ENCODE measurements around the gene HPSE2.

HPSE2 gene

GRCh38 chr10:99224766-99225165, 10.9 kb downstream of the HPSE2 start:
- no peak for DNase-seq (ENCODE audit: low read depth, low spot score)
- Histone ChIP-seq H3K36me3 (ENCODE audit: insufficient read depth, insufficient read length, low read length) (no peaks in the 10 kb centered on the region), H3K9me3 (ENCODE audit: insufficient read depth, low read length) (no peaks in the 10 kb centered on the region), H3K4me3 (ENCODE audit: insufficient read length, low read depth) (no peak overlapping the region), H3K4me1 (ENCODE audit: insufficient read depth, insufficient read length) (no peaks in the 10 kb centered on the region), H3K9ac (ENCODE audit: insufficient read length, low read depth) (no peak overlapping the region), H3K27me3 (ENCODE audit: insufficient read depth, insufficient read length) (peaks cover 11% of the 10 kb centered on the region)
- TF ChIP-seq SUZ12 (IDR thresholded peaks at IDR 0.05; ENCODE audit: extremely low read depth, insufficient read depth, insufficient read length) = no peak
- no peak for TF ChIP-seq ZNF274 (IDR thresholded peaks at IDR 0.05; ENCODE audit: low read depth, low read length)
- TF ChIP-seq YY1 (IDR thresholded peaks at IDR 0.05; ENCODE audit: insufficient read depth, insufficient read length) = no peak

- Histone ChIP-seq H3K9me3 (ENCODE audit: insufficient read depth, low read length) (no peaks in the 10 kb centered on the region), H3K9ac (ENCODE audit: insufficient read length, low read depth) (no peak overlapping the region), H3K4me1 (ENCODE audit: insufficient read depth, insufficient read length) (no peaks in the 10 kb centered on the region), H3K4me3 (ENCODE audit: insufficient read length, low read depth) (no peak overlapping the region), H3K36me3 (ENCODE audit: insufficient read depth, insufficient read length, low read length) (no peaks in the 10 kb centered on the region), H3K27me3 (ENCODE audit: insufficient read depth, insufficient read length) (no peaks in the 10 kb centered on the region)
- TF ChIP-seq SUZ12 (IDR thresholded peaks at IDR 0.05; ENCODE audit: extremely low read depth, insufficient read depth, insufficient read length) = no peak
- no peak for TF ChIP-seq ZNF274 (IDR thresholded peaks at IDR 0.05; ENCODE audit: low read depth, low read length)
- TF ChIP-seq YY1 (IDR thresholded peaks at IDR 0.05; ENCODE audit: insufficient read depth, insufficient read length) = no peak
- no peak for DNase-seq (ENCODE audit: low read depth, low spot score)
These were observed 28.3 kb downstream of the HPSE2 start for GRCh38 chr10:99207340-99207739.

DNA sequence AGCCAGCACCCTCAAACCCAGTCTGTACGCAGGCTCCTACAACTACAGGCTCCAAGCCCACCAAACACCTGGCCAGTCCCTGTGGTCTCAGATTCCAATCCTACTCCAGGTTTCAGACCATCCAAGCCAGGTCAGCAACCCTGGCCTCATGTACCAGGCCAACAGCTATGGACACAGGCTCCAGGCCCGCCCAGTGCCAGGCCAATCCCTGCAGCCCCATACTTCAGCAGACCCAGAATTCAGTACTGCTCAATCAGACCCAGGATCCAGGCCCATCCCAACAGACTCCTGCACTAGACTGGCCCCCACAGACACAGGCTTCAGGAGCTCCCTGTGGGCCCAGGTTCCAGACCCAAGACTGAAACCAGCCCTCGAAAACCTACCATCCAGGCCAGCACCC, 32.3 kb downstream of the HPSE2 start:
- no peak overlapping the region for H3K9ac ChIP-seq (ENCODE audit: insufficient read length, low read depth)
- no peak overlapping the region for H3K4me3 ChIP-seq (ENCODE audit: insufficient read length, low read depth)
- TF ChIP-seq YY1 (IDR thresholded peaks at IDR 0.05; ENCODE audit: insufficient read depth, insufficient read length) (no peak), ZNF274 (IDR thresholded peaks at IDR 0.05; ENCODE audit: low read depth, low read length) (no peak), SUZ12 (IDR thresholded peaks at IDR 0.05; ENCODE audit: extremely low read depth, insufficient read depth, insufficient read length) (no peak)
- H3K4me1 ChIP-seq (ENCODE audit: insufficient read depth, insufficient read length) = no peaks in the 10 kb centered on the region
- no peaks in the 10 kb centered on the region for H3K27me3 ChIP-seq (ENCODE audit: insufficient read depth, insufficient read length)
- no peak for DNase-seq (ENCODE audit: low read depth, low spot score)
- H3K36me3 ChIP-seq (ENCODE audit: insufficient read depth, insufficient read length, low read length) = no peaks in the 10 kb centered on the region
- H3K9me3 ChIP-seq (ENCODE audit: insufficient read depth, low read length) = no peaks in the 10 kb centered on the region

- no peaks in the 10 kb centered on the region for H3K9me3 ChIP-seq (ENCODE audit: insufficient read depth, low read length)
- no peaks in the 10 kb centered on the region for H3K27me3 ChIP-seq (ENCODE audit: insufficient read depth, insufficient read length)
- no peaks in the 10 kb centered on the region for H3K4me1 ChIP-seq (ENCODE audit: insufficient read depth, insufficient read length)
- no peak for DNase-seq (ENCODE audit: low read depth, low spot score)
- no peak overlapping the region for H3K4me3 ChIP-seq (ENCODE audit: insufficient read length, low read depth)
- H3K9ac ChIP-seq (ENCODE audit: insufficient read length, low read depth) = no peak overlapping the region
- no peaks in the 10 kb centered on the region for H3K36me3 ChIP-seq (ENCODE audit: insufficient read depth, insufficient read length, low read length)
- TF ChIP-seq ZNF274 (IDR thresholded peaks at IDR 0.05; ENCODE audit: low read depth, low read length) (no peak), SUZ12 (IDR thresholded peaks at IDR 0.05; ENCODE audit: extremely low read depth, insufficient read depth, insufficient read length) (no peak), YY1 (IDR thresholded peaks at IDR 0.05; ENCODE audit: insufficient read depth, insufficient read length) (no peak)
These were observed 62.7 kb downstream of the HPSE2 start for GRCh38 chr10:99172950-99173349.

- H3K4me3 ChIP-seq (ENCODE audit: insufficient read length, low read depth) = no peak overlapping the region
- H3K4me1 ChIP-seq (ENCODE audit: insufficient read depth, insufficient read length) = no peaks in the 10 kb centered on the region
- no peak overlapping the region for H3K9ac ChIP-seq (ENCODE audit: insufficient read length, low read depth)
- no peaks in the 10 kb centered on the region for H3K9me3 ChIP-seq (ENCODE audit: insufficient read depth, low read length)
- no peaks in the 10 kb centered on the region for H3K27me3 ChIP-seq (ENCODE audit: insufficient read depth, insufficient read length)
- H3K36me3 ChIP-seq (ENCODE audit: insufficient read depth, insufficient read length, low read length) = no peaks in the 10 kb centered on the region
- no peak for TF ChIP-seq ZNF274 (IDR thresholded peaks at IDR 0.05; ENCODE audit: low read depth, low read length)
- TF ChIP-seq SUZ12 (IDR thresholded peaks at IDR 0.05; ENCODE audit: extremely low read depth, insufficient read depth, insufficient read length) = no peak
- no peak for TF ChIP-seq YY1 (IDR thresholded peaks at IDR 0.05; ENCODE audit: insufficient read depth, insufficient read length)
- DNase-seq (ENCODE audit: low read depth, low spot score) = peak; percentile 35
These were observed 63.4 kb downstream of the HPSE2 start for GRCh38 chr10:99172128-99172738.

DNA sequence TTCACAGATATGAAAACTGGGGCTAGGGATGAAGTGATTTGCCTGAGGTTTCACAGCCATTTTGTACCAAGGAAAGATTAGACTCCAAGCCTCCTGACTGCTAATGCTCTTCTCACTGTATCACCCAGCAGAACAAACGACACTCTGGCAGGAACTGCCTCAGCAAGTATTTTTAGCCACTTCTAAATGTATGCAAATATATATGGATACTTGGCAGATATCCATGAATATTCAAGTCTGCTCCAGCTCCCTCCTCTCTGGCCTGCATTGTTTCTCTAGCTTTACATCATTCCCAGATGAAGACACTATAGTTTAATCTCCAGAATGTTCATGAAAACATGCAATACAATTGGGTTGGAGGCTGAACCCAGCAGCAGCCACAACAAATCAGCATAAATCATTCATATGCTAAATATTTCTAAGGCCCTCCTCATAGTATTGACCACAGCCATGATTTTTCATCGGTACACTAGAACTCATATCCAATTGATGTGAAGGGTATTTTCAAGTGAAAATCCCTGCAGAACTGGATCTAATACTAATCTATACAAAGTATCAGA, 65.5 kb downstream of the HPSE2 start:
- TF ChIP-seq YY1 (IDR thresholded peaks at IDR 0.05; ENCODE audit: insufficient read depth, insufficient read length) = no peak
- TF ChIP-seq SUZ12 (IDR thresholded peaks at IDR 0.05; ENCODE audit: extremely low read depth, insufficient read depth, insufficient read length) = no peak
- no peak for TF ChIP-seq ZNF274 (IDR thresholded peaks at IDR 0.05; ENCODE audit: low read depth, low read length)
- DNase-seq (ENCODE audit: low read depth, low spot score) = no peak
- Histone ChIP-seq H3K4me3 (ENCODE audit: insufficient read length, low read depth) (no peak overlapping the region), H3K36me3 (ENCODE audit: insufficient read depth, insufficient read length, low read length) (no peaks in the 10 kb centered on the region), H3K9me3 (ENCODE audit: insufficient read depth, low read length) (no peaks in the 10 kb centered on the region), H3K27me3 (ENCODE audit: insufficient read depth, insufficient read length) (no peaks in the 10 kb centered on the region), H3K4me1 (ENCODE audit: insufficient read depth, insufficient read length) (no peaks in the 10 kb centered on the region), H3K9ac (ENCODE audit: insufficient read length, low read depth) (no peak overlapping the region)

DNA sequence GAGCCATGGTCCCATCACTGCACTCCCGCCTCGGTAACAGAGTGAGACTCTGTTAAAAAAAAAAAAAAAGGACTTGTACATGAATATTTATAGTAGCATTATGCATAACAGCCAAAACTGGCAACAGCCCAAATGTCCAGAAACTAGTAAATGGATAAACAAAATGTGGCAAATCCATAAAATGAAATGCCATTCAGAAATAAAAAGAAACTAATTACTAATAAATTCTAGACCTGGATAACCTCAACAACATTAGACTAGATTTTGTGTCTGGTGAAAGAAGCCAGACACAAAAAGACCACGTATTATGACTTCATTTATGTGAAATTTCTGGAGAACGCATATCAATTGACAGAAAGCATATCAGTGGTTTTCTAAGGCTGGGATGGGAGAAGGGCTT, 74.5 kb downstream of the HPSE2 start:
- no peaks in the 10 kb centered on the region for H3K9me3 ChIP-seq (ENCODE audit: insufficient read depth, low read length)
- no peaks in the 10 kb centered on the region for H3K4me1 ChIP-seq (ENCODE audit: insufficient read depth, insufficient read length)
- H3K36me3 ChIP-seq (ENCODE audit: insufficient read depth, insufficient read length, low read length) = no peaks in the 10 kb centered on the region
- DNase-seq (ENCODE audit: low read depth, low spot score) = no peak
- no peaks in the 10 kb centered on the region for H3K27me3 ChIP-seq (ENCODE audit: insufficient read depth, insufficient read length)
- H3K4me3 ChIP-seq (ENCODE audit: insufficient read length, low read depth) = no peak overlapping the region
- no peak overlapping the region for H3K9ac ChIP-seq (ENCODE audit: insufficient read length, low read depth)
- no peak for TF ChIP-seq ZNF274 (IDR thresholded peaks at IDR 0.05; ENCODE audit: low read depth, low read length)
- TF ChIP-seq SUZ12 (IDR thresholded peaks at IDR 0.05; ENCODE audit: extremely low read depth, insufficient read depth, insufficient read length) = no peak
- no peak for TF ChIP-seq YY1 (IDR thresholded peaks at IDR 0.05; ENCODE audit: insufficient read depth, insufficient read length)

All from NT2/D1 (cell line).